Pancreas (tissue), 10 donors: ENCODE results near the gene ANKH. TPM values are rescaled to one million over a fixed set of nuclear protein-coding genes. Genes with fewer than 3 reads are reported as not detected.

ENCODE experiments used
- ATAC-seq, 4 donors: fragments of 200-7000 bp; cut with Tn5 transposase; one replicate each; pipeline versions ENCODE4 v1.8.0 to v1.9.1; 2020; ENCODE audit warnings: mild to moderate bottlenecking in 4 of 4, moderate library complexity in 4 of 4
- DNase-seq, 6 donors: peaks; one replicate each; pipeline ENCODE4 v3.0.0-alpha.2; 2020
- FAIRE-seq: peaks from 2 replicates; lab custom pipeline; 2012; peaks lifted over from hg19 to GRCh38; lab: Jason Lieb, UNC
- H3K27ac ChIP-seq, 4 donors: fragments of 200-600 bp; sonication (generic); 1 replicate in 3 of 4; 2 replicates in 1 of 4; pipeline versions ENCODE4 v1.5.0 to v1.8.0; 2020
- H3K27me3 ChIP-seq, 4 donors: fragments of 200-600 bp; one replicate each; pipeline ENCODE4 v1.8.0; 2021
- H3K36me3 ChIP-seq, 3 donors: fragments of 200-600 bp; sonication (generic) in 1 of 3; one replicate each; pipeline versions ENCODE4 v1.5.0 to v1.8.0; 2020 to 2021
- H3K4me1 ChIP-seq, 3 donors: fragments of 200-600 bp; one replicate each; pipeline ENCODE4 v1.8.0; 2021
- H3K4me3 ChIP-seq, 4 donors: fragments of 200-600 bp; sonication (generic) in 2 of 4; one replicate each; pipeline versions ENCODE4 v1.5.0 to v1.8.0; 2020 to 2021
- H3K9me3 ChIP-seq, 4 donors: fragments of 200-600 bp; one replicate each; pipeline ENCODE4 v1.8.0; 2021
- WGBS, 2 donors: extraction: QIAGEN DNeasy Blood & Tissue Kit; methylation state at CpG; one replicate each; pipeline ENCODE4 v1.1.7; 2013; 5-methylcytosine and 5-hydroxymethylcytosine counted together
- intact Hi-C, 3 donors: fragments of 100-400 bp; cut with DNase I; formaldehyde crosslinking; loops; one replicate each; pipeline versions ENCODE4 v1.11.1 to v1.14.2; 2022
- polyA plus RNA-seq, 2 donors: library from polyadenylated mRNA; stranded (reverse); fragments of 200-250 nt; gene quantifications; one replicate each; pipeline ENCODE4 v1.2.3, GENCODE V29; 2013
- total RNA-seq, 6 donors: library from RNA; stranded (reverse); fragmentation: NEBNext Ultra II Directional in 4 of 6; extraction: Animal tissue kit (Norgen Biotek cat#: 25700) in 4 of 6; gene quantifications; one replicate each; pipeline versions ENCODE4 v1.2.1 to v1.2.4, GENCODE V29; 2021 to 2023
- TF ChIP-seq, protein P1 (sequence below), 4 donors: fragments of 200-600 bp; sonication (generic) in 3 of 4; IDR thresholded peaks; one replicate each; pipeline versions ENCODE4 v1.5.0 to v1.8.0; 2021; ENCODE audit warnings: antibody characterized with exemption in 4 of 4
- donor health status: healthy with polysubstance abuse.
- donor health status: DM: no; HTN: no; CAD: no; lungs with moderate emphysema.
- donor health status: DM: no; HTN: no; CAD: no.
- donor health status: control.
- donor health status: control.
- donor health status: Bipolar disorder and iron deficiency.
- donor health status: DM: yes; HTN: yes; CAD: no.
- donor health status: DM: no; HTN: no; CAD: no.
- donor health status: DM: no; HTN: no; CAD: no.
- donor health status: DM: yes; HTN: yes; CAD: no.

The ANKH gene
- total and polyA plus RNA-seq, 8 donors: 11.8 to 48.6 (median 37.7) TPM

DNA sequence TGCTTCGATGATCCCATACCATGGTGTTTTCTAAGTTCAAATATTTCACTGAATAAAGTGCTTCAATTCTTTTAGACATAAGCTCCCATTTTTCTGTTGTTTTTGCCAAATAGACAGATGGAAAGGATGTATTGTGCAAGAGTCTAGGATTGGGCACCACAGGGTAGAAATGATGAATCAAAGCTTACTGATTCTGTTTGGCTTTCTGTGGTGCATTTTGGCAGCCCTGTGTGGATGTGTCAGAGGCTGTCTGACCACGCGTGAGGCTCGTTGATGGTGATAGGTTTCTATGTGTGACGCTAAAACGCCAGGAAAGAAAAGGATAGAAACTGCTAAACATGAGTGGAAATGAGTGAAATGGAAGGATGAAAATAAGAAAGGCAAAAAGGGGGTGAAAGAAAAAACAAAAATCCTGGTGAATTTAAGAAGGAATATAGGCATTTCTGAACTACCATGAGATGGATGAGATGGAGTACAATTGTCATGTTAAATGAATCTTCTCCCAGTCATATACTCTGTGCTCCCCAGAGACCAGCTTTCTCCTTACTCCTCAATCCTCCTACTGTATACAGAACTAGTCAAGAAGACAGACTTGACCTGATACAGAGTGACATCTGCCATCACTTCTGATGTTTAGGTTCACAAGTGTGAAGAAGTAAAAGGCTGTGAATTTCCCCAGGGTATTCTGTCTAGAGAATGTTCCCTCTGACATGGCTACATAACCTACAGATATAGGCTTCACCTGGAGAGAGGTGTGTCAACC is 54.4 kb downstream of the ANKH start:
- Histone ChIP-seq H3K4me1 (no peaks in the 10 kb centered on the region), H3K36me3 (no peaks in the 10 kb centered on the region), H3K27me3 (no peaks in the 10 kb centered on the region), H3K9me3 (no peaks in the 10 kb centered on the region), H3K27ac (no peak overlapping the region), H3K4me3 (no peak overlapping the region)
- intact Hi-C loops: no loop called here
- ATAC-seq (peak in 2 of 4 donors; percentile 62 to 72), FAIRE-seq (no peak), DNase-seq (no peak)
- WGBS, 2 donors: 92% methylated on average over 6 of the region's 6 CpGs
- TF ChIP-seq, protein P1, sequence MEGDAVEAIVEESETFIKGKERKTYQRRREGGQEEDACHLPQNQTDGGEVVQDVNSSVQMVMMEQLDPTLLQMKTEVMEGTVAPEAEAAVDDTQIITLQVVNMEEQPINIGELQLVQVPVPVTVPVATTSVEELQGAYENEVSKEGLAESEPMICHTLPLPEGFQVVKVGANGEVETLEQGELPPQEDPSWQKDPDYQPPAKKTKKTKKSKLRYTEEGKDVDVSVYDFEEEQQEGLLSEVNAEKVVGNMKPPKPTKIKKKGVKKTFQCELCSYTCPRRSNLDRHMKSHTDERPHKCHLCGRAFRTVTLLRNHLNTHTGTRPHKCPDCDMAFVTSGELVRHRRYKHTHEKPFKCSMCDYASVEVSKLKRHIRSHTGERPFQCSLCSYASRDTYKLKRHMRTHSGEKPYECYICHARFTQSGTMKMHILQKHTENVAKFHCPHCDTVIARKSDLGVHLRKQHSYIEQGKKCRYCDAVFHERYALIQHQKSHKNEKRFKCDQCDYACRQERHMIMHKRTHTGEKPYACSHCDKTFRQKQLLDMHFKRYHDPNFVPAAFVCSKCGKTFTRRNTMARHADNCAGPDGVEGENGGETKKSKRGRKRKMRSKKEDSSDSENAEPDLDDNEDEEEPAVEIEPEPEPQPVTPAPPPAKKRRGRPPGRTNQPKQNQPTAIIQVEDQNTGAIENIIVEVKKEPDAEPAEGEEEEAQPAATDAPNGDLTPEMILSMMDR (IDR thresholded peaks at IDR 0.05): no peak

DNA sequence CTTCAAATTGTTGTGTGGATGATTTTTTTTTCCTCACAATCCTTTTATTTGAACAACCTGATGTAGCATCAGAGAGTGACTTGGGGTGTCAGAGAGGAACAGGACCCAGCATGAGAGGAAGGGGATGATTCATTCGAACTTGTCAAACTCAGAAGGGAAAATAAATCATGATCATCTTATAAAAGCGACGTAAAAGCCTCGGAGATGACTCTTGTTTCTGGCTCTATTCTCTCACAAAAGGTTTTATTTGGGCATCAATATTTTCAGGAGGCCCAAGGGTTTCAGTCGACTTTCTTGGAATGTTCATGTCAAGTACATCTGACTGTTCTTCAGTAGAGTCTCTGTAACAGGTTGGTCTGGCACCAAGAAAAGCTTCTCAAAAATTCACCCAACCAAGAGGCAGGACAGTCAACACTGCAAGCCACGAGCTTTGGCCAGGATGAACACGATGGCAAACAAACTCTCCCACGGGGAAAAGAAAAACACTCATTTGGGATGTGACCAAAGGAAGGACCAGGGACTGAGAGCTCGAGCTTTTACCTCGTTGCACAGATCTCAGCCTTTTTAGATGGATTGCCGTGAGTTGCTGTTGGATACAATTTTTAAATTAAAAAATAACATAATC is 55.1 kb downstream of the ANKH start:
- Histone ChIP-seq H3K27ac (no peak overlapping the region), H3K4me1 (no peaks in the 10 kb centered on the region), H3K9me3 (no peaks in the 10 kb centered on the region), H3K4me3 (no peak overlapping the region), H3K36me3 (no peaks in the 10 kb centered on the region), H3K27me3 (no peaks in the 10 kb centered on the region)
- ATAC-seq: no peak
- FAIRE-seq: no peak
- TF ChIP-seq, protein P1 (IDR thresholded peaks at IDR 0.05): no peak
- 82 to 86% methylated on average over 11 of the region's 11 CpGs for WGBS, 2 donors
- no peak for DNase-seq
- intact Hi-C loops: no loop called here

GRCh38 chr5:14813747-14814146 is 57.8 kb downstream of the ANKH start:
- 85 to 87% methylated on average over 3 of the region's 3 CpGs for WGBS, 2 donors
- ATAC-seq (no peak), DNase-seq (no peak), FAIRE-seq (no peak)
- Histone ChIP-seq H3K27me3 (no peaks in the 10 kb centered on the region), H3K36me3 (no peaks in the 10 kb centered on the region), H3K27ac (no peak overlapping the region), H3K9me3 (no peaks in the 10 kb centered on the region), H3K4me3 (no peak overlapping the region), H3K4me1 (peaks cover 0 to 3% (median 3%) of the 10 kb centered on the region in 3 donors)
- intact Hi-C loops: no loop called here
- TF ChIP-seq, protein P1 (IDR thresholded peaks at IDR 0.05): no peak

- Histone ChIP-seq H3K27me3 (no peaks in the 10 kb centered on the region), H3K4me1 (peaks cover 0 to 3% (median 3%) of the 10 kb centered on the region in 3 donors), H3K9me3 (no peaks in the 10 kb centered on the region), H3K27ac (no peak overlapping the region), H3K4me3 (no peak overlapping the region), H3K36me3 (no peaks in the 10 kb centered on the region)
- 95% methylated on average over 5 of the region's 5 CpGs for WGBS, 2 donors
- intact Hi-C loops: no loop called here
- no peak for ATAC-seq
- DNase-seq: no peak
- TF ChIP-seq, protein P1 (IDR thresholded peaks at IDR 0.05): no peak
- no peak for FAIRE-seq
Measured at GRCh38 chr5:14812166-14812565, 59.4 kb downstream of the ANKH start.
